Calu3 (cell line): ENCODE data around the gene ERCC2. TPM values are rescaled to one million over a fixed set of nuclear protein-coding genes. Genes with fewer than 3 reads are reported as not detected.
"Not testable (repeated sequence)": the region's sequence is repeated elsewhere in the genome, so short reads cannot be mapped to it uniquely, and the experiment has no call there.

Experiments
- BruUV-seq: library from RNA; stranded (reverse); fragments of 400-500 nt; replicated peaks from 2 replicates; lab custom pipeline; 2021; lab: Mats Ljungman, UMichigan
- CTCF ChIA-PET: fragments of 300-600 bp; sonication (Branson Sonifier 250); formaldehyde crosslinking; loops from one replicate; lab custom pipeline; 2022; ENCODE audit warnings: antibody characterized with exemption; lab: Charles Lee
- DNase-seq: peaks from one replicate; pipeline ENCODE4 v3.0.0; 2022
- H3K27ac Mint-ChIP-seq: one replicate; pipeline ENCODE4 v1.8.0; 2022; ENCODE audit warnings: mixed read lengths; ENCODE audit not compliant: unreplicated experiment
- H3K27me3 Mint-ChIP-seq: one replicate; pipeline ENCODE4 v1.8.0; 2022; ENCODE audit warnings: mixed read lengths; ENCODE audit not compliant: unreplicated experiment
- H3K36me3 Mint-ChIP-seq: one replicate; pipeline ENCODE4 v1.8.0; 2022; ENCODE audit warnings: mild to moderate bottlenecking, moderate library complexity, mixed read lengths; ENCODE audit not compliant: insufficient read depth, unreplicated experiment
- H3K4me1 Mint-ChIP-seq: one replicate; pipeline ENCODE4 v1.8.0; 2022; ENCODE audit warnings: mild to moderate bottlenecking, low read depth, mixed read lengths; ENCODE audit not compliant: unreplicated experiment
- H3K4me3 Mint-ChIP-seq: one replicate; pipeline ENCODE4 v1.8.0; 2022; ENCODE audit warnings: mild to moderate bottlenecking, low read depth, moderate library complexity, mixed read lengths; ENCODE audit not compliant: unreplicated experiment
- H3K9me3 Mint-ChIP-seq: one replicate; pipeline ENCODE4 v1.8.0; 2022; ENCODE audit warnings: low read depth, mixed read lengths; ENCODE audit not compliant: unreplicated experiment
- intact Hi-C: fragments of 100-400 bp; cut with micrococcal nuclease; formaldehyde crosslinking; loops from one replicate; pipeline ENCODE4 v1.10.0; 2022; ENCODE audit not compliant: unreplicated experiment
- total RNA-seq: library from RNA; stranded (reverse); gene quantifications from 2 replicates; pipeline ENCODE4 v1.2.3, GENCODE V29; 2022
- TF ChIP-seq, protein P1 (sequence below): fragments of 200-600 bp; IDR thresholded peaks from one replicate; pipeline ENCODE4 v1.8.0; 2022; ENCODE audit warnings: antibody characterized with exemption; ENCODE audit not compliant: unreplicated experiment

The ERCC2 gene
- total RNA-seq, 1 experiment from 2014 or later = 56.4 TPM

DNA sequence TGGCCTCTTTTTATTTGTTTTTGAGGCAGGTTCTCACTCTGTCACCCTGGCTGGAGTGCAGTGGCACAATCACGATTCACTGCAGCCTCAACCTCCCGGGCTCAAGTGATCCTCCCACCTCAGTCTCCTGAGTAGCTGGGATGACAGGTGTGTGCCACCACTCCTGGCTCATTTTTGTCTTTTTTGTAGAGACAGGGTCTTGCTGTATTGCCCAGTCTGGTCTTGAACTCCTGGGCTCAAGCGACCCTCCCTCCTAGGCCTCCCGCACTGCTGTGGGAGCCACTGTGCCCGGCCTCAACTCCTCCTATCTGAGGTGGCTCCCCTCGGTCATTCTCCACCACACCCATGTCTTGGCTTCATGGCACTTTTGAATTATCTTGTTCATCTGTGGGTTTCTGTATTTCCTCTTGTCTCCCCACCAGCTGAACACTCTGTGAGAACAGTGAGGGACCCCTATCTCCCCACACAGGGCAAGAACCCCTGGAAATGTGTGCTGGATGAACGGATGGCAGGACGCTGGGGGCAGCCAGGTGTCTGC, 55.6 kb downstream of the ERCC2 start:
- DNase-seq = no peak
- intact Hi-C loops = no loop called here
- Mint-ChIP-seq H3K36me3 (no peaks in the 10 kb centered on the region), H3K4me1 (no peaks in the 10 kb centered on the region), H3K27ac (no peak overlapping the region), H3K9me3 (no peaks in the 10 kb centered on the region), H3K4me3 (no peak overlapping the region), H3K27me3 (peaks cover 58% of the 10 kb centered on the region)
- BruUV-seq = no TSS peak
- CTCF ChIA-PET = interaction anchor here (0.6 kb wide), 1 partner anchor 15 kb away, joined by 3 read pairs; no protein-coding TSS in a partner anchor
- TF ChIP-seq, protein P1, sequence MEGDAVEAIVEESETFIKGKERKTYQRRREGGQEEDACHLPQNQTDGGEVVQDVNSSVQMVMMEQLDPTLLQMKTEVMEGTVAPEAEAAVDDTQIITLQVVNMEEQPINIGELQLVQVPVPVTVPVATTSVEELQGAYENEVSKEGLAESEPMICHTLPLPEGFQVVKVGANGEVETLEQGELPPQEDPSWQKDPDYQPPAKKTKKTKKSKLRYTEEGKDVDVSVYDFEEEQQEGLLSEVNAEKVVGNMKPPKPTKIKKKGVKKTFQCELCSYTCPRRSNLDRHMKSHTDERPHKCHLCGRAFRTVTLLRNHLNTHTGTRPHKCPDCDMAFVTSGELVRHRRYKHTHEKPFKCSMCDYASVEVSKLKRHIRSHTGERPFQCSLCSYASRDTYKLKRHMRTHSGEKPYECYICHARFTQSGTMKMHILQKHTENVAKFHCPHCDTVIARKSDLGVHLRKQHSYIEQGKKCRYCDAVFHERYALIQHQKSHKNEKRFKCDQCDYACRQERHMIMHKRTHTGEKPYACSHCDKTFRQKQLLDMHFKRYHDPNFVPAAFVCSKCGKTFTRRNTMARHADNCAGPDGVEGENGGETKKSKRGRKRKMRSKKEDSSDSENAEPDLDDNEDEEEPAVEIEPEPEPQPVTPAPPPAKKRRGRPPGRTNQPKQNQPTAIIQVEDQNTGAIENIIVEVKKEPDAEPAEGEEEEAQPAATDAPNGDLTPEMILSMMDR = no peak

- BruUV-seq = not testable (repeated sequence)
These were observed 58.1 kb downstream of the ERCC2 start for GRCh38 chr19:45312285-45312684.

DNA sequence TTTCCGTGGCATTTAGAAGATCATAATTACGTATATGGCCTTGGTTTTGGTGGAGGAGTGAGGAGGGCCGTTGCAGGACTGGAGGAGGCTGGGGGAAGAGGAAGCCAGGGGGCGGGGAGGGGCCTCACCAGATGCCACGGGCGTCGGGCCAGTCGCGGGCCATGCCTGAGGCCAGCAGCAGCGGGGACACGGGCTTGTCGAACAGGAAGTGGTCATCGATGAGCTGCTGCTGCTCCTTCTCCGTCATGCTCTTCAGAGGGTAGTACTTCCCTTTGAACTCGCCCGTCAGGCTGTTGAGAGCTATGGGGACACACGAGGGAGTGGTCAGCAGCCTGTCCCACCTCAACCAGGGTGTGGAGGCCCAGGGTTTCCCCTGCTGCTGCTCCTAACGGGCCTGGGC, 58.8 kb downstream of the ERCC2 start:
- TF ChIP-seq, protein P1 = no peak
- no TSS peak for BruUV-seq
- H3K27me3 Mint-ChIP-seq = peaks cover 45% of the 10 kb centered on the region
- no peaks in the 10 kb centered on the region for H3K4me1 Mint-ChIP-seq
- no peak overlapping the region for H3K4me3 Mint-ChIP-seq
- DNase-seq = no peak
- no peak overlapping the region for H3K27ac Mint-ChIP-seq
- CTCF ChIA-PET = no interaction called here
- intact Hi-C loops = no loop called here
- no peaks in the 10 kb centered on the region for H3K36me3 Mint-ChIP-seq
- no peaks in the 10 kb centered on the region for H3K9me3 Mint-ChIP-seq

More at GRCh38 chr19:45312285-45312684, 58.1 kb downstream of the ERCC2 start:
- peaks cover 45% of the 10 kb centered on the region for H3K27me3 Mint-ChIP-seq
- CTCF ChIA-PET, DNase-seq, H3K9me3 Mint-ChIP-seq, H3K27ac Mint-ChIP-seq, H3K4me1 Mint-ChIP-seq, H3K4me3 Mint-ChIP-seq, H3K36me3 Mint-ChIP-seq, intact Hi-C loops: not testable (repeated sequence)

DNA sequence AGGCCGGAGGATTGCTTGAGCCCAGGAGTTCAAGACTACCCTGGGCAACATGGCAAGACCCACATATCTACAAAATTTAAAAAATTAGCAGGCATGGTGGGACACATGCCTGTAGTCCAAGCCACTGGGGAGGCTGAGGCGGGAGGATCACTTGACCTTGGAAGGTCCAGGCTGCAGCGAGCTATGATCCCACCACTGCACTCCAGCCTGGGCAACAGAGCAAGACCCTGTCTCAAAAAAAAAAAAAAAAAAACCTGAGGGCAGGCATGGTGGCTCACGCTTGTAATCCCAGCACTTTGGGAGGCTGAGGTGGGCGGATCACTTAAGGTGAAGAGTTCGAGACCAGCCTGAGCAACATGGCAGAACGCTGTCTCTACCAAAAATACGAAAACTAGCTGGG, 61.1 kb downstream of the ERCC2 start:
- CTCF ChIA-PET, H3K9me3 Mint-ChIP-seq, DNase-seq, H3K4me3 Mint-ChIP-seq, H3K36me3 Mint-ChIP-seq, intact Hi-C loops, BruUV-seq, H3K27ac Mint-ChIP-seq, H3K4me1 Mint-ChIP-seq: not testable (repeated sequence)
- peaks cover 45% of the 10 kb centered on the region for H3K27me3 Mint-ChIP-seq

- BruUV-seq = no TSS peak
- DNase-seq = no peak
- H3K27ac Mint-ChIP-seq = no peak overlapping the region
- CTCF ChIA-PET = interaction anchor here (0.8 kb wide), 1 partner anchor 209 kb away, joined by 5 read pairs; no protein-coding TSS in a partner anchor
- TF ChIP-seq, protein P1 = no peak
- H3K9me3 Mint-ChIP-seq = no peaks in the 10 kb centered on the region
- peaks cover 8% of the 10 kb centered on the region for H3K36me3 Mint-ChIP-seq
- no peak overlapping the region for H3K4me3 Mint-ChIP-seq
- peaks cover 40% of the 10 kb centered on the region for H3K27me3 Mint-ChIP-seq
- H3K4me1 Mint-ChIP-seq = no peaks in the 10 kb centered on the region
- intact Hi-C loops = no loop called here
These were observed 63.0 kb downstream of the ERCC2 start for GRCh38 chr19:45307361-45307760.
